Measurements from ENCODE around the gene RIN2.

Gene RIN2, protein sequence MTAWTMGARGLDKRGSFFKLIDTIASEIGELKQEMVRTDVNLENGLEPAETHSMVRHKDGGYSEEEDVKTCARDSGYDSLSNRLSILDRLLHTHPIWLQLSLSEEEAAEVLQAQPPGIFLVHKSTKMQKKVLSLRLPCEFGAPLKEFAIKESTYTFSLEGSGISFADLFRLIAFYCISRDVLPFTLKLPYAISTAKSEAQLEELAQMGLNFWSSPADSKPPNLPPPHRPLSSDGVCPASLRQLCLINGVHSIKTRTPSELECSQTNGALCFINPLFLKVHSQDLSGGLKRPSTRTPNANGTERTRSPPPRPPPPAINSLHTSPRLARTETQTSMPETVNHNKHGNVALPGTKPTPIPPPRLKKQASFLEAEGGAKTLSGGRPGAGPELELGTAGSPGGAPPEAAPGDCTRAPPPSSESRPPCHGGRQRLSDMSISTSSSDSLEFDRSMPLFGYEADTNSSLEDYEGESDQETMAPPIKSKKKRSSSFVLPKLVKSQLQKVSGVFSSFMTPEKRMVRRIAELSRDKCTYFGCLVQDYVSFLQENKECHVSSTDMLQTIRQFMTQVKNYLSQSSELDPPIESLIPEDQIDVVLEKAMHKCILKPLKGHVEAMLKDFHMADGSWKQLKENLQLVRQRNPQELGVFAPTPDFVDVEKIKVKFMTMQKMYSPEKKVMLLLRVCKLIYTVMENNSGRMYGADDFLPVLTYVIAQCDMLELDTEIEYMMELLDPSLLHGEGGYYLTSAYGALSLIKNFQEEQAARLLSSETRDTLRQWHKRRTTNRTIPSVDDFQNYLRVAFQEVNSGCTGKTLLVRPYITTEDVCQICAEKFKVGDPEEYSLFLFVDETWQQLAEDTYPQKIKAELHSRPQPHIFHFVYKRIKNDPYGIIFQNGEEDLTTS

DNA sequence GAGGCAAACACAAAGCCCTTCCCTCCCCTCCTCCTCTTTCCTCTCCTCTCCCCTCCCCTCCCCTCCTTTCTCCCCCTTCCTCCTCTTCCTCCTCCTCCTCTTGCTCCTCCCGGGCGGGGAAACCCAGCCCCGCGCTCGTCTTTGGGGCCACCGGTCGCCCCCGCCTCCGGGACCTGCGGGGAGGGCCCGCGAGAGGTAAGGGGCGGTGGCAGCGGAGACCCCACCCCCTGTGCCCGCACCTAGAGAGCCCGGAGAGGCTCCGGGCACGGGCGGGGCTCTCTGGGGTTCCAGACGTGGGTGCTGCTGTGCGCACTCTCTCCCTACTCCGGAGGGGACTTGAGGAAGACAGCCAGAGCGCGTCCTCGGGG lies at the start of gene RIN2:
TSS of gene RIN2 (plus strand) at position 126 of the 368 bp plus-strand sequence. CDS start 131,344 bp downstream, outside the sequence.
- DNase-seq, result no peak

DNA sequence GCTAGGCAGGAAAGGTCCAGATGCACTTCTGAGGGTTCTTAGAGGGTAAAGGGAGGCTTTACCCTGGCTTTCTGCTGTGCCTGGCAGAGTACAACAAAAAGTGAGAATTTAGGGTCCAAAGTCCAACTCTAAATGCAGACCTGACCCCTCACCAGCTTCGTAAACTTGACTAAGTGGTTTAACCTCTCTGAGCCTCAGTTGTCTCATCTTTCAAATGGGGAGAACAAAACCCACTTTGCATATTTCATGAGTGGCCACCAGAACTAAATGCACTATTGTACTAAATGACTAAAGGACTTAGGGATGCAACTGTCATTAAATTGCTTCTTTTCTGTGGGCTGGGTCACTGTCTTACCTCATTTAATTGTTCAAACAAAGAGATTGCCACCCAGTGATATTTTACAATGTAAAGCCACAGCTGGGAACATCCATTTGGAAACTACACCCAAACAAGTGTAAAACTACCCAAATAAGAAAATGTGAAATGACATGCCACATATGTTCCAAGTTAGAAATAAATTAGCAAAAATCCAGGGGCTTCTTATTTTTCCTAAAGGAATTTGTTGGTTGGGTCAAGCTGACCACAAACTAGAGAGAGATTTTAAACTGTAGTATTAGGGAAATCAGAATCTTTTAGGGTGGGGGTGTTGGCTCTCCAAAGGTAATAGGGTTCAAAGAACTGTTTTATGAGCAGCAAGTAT lies 48.3 kb upstream of the RIN2 start:
- no peak for DNase-seq

DNA sequence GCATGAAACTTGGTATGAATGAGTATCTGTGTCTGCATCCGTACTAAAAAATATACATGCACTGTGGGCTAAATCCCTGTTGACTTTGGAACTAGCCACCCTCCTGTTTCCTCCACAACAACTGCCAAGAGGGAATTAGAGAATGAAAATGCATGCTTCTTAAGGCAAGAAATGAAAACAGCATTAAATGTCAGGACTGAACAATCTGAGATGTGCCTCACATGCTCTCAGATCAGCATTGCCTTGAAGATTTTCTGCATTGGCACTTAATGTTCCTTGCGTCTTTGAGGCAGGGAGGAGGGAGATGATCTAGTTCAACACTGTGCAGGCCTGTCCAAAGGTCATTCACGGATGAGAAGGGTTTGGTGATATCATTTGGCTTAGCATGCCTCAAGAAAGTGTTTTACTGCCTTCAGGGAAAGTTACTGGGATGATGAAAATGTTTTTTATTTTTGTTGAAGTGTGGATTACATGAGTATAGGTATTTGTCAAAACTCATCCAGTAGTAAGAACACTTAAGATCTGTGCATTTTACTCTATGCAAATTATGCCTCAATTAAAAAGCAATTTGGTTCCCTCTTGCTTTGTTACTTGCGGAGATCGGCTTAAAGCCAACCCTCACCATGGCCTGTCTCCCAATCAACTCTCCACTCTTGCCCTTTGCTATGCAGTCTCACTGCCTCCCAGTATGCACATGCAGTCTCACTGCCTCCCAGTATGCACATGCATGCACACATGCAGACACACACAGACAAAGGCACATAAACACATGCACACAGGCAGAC lies 47.5 kb upstream of the RIN2 start:
- no peak for DNase-seq

DNA sequence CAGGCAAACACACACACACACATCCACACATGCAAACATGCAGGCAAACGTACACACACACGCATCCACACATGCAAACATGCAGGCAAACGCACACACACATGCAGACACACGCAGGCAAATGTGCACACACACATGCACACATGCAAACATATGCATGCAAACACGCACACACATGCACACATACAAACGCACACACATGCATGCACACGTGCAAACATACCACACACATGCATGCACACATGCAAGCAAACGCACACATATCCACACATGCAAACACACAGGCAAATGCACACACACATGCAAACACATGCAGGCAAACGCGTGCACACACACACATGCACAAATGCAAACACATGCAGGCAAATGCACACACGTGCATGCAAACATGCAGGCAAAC lies 46.9 kb upstream of the RIN2 start:
- no peak for DNase-seq

DNA sequence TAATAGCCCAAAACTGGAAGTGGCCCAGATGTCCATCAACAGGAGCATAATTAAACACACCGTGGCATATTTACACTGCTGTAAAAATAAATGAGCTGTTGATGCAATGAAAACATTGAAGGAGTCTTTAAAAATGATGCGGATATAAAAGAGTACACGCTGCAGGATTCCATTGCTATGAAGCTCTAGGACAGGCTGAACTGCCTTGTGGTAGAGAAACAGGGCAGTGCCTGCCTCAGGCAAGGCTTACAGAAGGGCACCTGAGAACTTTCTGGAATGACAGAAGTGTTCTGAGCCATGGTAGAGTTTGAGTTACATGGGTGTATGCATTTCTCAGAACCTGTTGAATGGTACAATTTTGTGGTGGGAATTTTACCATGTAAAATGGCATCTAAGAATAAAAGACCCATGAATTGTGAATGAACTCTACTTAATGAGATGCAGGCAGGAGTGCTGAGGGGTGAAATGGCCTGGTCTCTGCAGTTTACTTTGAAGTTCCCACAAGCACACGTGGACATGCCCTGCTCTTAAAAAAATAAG lies 45.3 kb upstream of the RIN2 start:
- DNase-seq, result no peak

DNA sequence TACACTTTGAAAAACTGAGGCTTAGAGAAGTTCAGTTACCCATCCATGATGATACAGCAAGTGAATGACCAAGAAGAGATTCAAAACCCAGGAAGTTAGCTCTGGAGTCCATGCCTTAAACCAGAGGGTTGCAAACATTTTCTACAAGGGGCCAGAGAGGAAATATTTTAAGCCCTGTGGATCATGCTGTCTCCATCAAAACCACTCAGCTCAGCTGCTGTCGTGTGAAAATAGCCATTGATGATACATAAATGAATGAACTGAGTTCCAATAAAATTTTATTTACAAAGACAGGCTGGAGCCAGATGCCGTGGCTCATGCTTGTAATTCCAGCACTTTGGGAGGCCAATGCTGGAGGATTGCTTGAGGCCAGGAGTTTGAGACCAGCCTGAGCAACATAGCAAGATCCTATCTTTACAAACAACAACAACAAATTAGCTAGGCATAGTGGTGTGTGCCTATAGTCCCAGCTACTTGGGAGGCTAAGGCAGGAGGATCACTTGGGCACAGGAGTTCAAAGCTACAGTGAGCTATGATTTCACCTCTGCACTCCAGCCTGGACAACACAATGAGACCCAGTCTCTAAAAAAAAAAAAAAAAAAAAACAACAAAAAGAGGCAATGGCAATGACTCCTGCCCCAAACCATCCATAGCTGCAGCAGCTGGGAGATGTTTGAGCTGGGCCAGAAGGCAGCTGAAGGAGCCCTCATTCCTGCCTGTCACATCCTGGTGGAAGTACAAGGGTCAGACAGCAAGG lies 44.1 kb upstream of the RIN2 start:
- no peak for DNase-seq

DNA sequence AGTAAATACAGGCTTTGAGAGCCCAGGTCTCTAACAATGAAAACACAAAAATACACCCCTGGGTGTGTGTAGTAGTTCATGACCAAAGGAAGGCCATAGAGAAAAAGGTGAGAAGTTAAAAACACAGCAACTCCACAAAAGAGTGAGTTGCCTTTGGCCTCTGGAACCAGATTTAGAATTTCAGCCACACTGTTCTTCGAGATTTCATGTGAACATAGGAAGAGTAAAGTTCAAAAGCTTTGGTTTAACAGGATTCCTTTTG lies 43.5 kb upstream of the RIN2 start:
- no peak for DNase-seq

DNA sequence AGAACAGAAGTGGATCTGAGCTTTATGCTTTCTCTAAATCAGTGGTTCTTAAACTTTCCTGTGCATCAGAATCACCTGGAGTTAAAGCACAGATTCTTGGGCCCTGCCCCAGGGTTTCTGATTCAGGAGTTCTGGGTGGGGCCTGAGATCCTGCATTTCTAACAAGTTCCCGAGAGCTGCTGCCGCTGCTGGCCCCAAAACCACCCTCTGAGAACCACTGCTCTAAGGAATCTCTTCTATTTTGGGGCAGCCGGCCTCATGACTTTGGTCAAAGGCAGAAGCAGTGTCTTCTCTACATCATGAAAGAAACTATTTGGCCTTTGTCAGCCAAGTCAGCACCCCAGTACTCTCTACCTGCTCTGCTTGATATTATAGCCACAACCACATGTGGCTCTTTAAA lies 42.1 kb upstream of the RIN2 start:
- DNase-seq, result no peak

DNA sequence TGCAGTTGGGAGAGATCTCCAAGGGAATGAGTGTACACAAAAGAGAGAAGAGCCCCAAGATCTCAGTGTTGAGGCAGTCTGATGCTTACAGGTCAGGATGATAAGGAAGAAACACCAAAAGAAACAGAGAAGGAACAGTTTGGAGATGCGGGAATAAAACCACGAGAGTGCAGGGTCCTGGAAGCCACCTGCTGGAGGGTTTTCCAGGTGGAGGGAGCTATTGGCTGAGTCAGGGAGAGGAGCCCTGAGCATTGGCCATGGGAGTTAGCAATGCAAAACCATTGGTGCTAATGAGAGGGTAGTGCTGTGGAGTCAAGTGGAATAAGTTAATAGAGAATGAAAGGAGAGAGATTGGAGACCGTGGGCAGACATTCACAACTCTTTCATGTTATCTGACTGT lies 39.2 kb upstream of the RIN2 start:
- no peak for DNase-seq

DNA sequence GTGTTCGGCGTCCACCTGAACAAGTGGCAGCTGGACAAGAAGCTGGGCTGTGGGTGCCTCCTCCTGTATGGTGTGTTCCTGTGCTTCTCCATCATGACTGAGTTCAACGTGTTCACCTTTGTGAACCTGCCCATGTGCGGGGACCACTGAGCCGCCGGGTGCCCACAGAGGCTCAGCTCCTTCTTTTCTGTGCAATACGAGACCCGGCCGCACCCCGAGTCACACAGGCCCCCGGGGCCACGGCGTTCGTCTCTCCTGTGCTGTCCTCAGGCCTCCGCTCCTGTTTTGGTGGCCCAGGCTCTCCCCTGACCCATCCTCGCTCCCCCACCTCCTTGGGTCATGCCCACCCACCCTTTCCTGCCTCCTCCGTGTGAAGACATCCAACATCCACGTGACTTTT lies 37.1 kb upstream of the RIN2 start:
- DNase-seq, result no peak

DNA sequence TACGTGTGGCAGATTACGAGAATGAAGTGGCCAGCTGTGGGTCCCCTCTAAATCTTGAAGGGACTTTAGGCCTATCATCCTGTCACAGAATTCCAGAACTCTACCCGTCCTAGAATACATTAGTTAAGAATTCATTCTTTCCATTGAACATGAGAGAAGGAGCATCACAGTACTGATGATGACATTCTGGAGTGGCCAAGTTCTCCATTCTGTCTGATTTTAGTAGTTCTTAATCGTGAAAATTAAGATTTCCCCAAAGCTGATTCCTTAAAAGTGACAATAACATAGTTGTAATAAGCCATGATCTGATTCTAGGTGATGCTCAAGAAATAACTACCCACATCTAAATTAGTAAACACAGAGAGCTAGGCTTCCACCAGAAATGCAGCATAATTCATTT lies 35.0 kb upstream of the RIN2 start:
- no peak for DNase-seq

DNA sequence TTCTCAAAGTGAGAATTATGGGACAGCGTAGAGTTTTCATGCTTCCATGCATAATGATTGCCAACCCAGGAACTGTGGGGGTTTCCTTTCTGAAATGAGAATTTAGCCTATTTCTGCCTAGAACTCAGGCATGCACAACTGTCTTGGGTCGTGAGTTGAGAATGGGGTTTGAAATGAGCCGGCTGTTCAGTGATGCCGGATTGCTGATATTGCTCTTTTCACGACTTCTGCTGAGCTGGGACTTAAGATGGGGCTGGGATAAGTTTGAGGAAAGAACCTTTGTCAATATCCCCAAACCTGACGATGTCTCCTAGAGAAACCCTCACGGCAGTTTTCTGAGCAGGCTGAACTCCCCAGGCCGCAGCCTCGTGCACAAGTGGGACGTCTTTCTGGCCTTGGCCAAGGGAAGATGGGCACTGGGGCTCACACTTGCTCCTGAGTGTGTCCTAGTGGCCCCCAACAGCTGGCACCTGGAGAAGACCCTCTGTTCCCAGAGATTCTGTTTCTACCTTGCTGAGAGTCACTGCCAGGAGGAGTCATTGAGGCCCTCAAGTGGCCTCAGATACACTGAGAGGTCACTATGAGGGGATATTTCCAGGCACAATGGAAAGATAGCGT lies 34.1 kb upstream of the RIN2 start:
- no peak for DNase-seq

DNA sequence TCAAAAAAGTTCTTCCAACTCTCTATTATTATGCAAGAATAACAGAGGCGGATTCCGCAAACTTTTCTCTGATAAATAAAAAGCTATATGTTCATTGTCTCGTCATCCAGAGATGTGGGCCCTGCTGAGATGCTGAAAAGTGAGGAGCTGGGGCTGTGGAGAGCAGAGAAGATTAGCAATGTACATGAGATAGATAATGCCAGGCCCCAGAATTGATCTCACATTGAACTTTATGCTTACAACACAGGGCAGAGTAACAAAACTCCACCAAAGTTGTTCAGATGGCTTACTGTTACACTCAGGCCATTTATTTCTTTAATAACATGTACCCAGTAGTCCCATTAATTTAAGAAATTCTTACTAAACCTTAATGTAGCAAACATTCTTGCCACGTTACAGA lies 32.7 kb upstream of the RIN2 start:
- DNase-seq, result no peak

DNA sequence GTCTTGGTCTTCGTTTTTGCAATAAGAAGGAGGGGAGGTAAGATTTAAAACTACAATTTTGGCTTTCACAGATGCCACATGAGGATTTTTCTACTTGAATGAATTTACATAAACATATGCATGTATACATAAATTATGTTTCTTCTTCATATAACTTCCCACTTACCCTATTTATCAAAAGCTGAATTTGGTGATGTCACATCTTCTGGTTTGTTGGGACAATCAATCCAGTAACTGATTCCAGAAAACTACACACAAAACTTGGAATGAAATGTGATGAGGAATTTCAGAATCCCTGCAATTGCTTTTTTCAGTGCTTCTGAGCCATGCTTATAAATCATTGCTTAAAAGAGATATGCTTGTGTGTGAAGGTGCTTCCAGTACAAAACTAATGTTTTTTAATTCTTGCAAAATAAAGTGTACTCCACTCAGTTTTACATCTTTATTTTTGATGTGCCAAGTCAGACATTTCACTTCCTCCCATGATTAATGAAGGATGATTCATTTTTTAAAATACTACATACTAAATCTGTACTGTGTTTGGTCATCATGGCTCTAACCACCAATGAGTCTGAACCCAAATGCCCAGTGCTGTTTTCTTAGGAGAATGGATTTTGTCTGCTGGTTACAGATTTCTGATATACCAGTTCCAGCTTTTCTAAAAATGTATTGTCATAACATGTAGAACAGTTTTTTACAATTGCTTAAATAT lies 32.1 kb upstream of the RIN2 start:
- no peak for DNase-seq

DNA sequence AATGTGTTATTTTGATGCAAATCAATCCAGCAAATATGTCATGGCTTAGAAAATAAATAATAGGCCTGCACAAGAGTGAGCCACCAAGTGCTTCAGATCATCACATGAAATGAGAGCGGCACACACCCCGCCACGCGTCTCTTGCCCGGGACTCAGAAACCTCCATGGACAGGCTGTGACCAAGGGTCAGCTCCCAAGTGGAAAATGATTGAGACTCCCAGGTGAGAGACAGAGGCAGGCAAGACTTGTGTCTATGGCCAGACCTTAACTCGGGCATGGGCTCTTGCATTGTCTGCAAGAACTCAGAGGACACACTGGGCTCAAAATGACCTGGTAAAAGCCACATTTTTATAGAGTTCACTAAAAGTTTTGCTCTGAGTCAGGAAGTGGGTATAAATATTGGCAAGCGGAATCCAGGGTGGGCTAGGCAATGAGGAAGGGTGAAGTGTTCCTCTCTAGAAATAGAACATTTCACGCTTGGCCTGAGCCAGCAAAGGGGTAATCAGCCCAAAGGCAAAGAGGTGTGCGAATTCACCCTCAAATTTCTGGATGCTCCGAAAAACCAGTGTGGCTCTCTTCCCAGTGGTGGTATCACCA lies 30.7 kb upstream of the RIN2 start:
- no peak for DNase-seq

DNA sequence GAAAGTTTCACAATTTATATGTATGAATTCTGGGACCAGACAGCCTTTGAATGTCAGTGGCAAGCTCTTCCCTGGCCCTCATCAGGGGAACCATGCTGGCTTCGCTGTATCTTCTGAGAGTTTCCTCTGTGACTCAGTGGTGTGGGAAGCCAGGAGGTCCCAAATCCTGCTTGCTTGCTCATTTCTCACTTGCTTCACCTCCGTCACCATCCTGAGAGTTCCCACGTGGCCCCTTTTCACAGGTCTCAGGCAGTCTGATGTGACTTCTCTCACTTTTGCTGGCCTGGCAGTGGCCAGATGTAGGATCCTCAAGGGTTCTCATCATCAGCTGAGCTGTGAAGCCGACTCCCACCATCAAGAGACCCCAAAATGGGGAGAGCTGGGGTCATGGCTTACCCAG lies 28.4 kb upstream of the RIN2 start:
- DNase-seq, result no peak

DNA sequence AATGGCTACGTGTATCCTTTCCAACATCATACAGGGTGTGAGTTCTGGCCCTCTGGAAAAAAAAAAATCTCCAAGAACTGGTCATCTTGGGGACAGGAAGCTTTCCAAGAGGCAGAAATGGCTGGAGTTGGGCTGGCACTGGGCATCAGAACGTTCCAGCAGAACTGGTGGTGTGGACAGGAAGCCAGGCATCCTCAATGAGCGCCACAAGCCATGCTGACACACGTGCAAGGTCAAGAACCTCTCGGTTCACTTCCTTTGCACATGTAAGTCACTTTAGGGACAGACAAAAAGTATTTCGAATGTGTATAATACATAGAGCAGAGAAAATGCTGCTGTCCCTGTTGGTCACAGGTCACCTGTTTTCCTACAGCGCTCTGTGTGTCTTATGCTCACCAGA lies 27.4 kb upstream of the RIN2 start:
- no peak for DNase-seq

DNA sequence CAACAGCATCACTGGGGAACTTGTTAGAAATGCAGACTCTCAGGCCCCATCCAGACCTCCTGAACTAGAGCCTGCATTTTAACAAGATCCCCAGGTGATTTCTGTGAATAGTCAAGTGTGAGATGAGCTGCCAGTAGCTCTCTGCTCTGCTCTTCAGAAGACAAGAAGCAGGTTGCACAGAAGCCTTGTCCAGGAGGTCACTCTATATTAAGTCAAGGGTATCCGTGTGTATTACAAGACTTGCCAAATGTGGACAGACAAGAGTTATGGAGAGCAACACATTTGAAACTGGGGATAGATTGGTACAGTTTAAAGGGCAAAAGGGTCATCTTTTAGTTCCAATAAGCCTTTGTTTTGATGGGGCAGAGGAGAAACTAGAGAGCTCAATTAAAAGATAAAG lies 23.2 kb upstream of the RIN2 start:
- no peak for DNase-seq

DNA sequence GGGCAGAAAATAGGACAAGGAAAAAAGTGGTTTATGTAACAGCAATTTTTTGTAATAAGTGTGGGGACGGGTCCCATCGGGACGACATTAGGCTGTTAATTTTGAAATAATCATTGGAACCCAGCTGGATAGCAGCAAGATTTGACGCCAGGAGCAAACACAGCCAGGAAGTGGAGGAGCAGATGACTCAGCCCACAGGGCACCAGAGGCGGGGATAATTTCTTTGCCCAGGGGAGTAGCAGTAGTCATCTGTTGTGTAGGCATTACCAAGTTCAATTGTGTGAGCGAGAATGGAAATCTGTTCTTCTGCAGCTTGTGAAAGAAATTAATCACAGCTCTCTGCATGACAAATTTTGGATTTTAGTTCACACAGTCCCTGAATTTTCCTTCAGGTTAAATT lies 22.6 kb upstream of the RIN2 start:
- DNase-seq, result no peak

DNA sequence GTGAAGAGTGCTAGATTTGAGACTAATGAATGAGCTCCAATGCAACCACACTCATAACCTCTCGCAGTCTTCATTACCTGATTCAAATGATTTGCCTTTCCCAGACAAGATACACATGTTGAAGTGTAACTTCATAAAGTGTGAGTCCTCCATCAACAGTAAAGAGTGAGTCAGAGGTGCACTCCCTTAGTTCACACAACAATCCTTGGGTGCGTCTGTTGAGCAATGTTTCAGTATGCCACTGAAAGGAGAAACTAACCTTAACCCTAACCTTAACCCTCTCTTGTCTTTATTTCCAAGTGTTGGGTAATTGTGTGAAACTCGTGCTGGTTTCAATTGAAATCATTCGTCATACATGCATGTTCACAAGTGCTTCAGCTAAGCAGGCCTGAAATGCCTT lies 21.0 kb upstream of the RIN2 start:
- DNase-seq, result peak; percentile 89

DNA sequence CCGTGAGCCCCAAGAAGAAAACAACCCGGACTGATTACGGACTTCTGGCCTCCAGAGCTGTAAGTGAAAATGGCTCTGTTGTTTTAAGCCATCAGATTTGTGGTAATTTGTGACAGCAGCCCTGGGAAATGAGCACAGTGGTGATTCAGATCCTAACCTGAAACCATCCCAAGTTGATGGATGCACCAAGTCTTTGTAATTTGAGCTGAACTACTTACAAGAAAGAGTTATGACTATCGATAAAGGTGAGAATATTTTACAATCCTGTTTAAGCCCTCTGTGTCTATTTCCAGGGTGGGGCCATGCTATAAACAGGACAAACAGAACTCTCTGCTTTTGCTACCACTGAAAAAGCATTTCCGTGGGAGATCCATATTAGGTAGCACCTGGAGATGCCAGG lies 19.1 kb upstream of the RIN2 start:
- DNase-seq, result no peak

Measured in SIG-M5 (cell line).